ENCODE measurements around the gene DGKG. TPM values are rescaled to one million over a fixed set of nuclear protein-coding genes. Genes with fewer than 3 reads are reported as not detected.

DGKG gene
- total and polyA plus RNA-seq, 10 of the 15 experiments (the other 5 are each of a cell fraction or from before 2014, with no cell fraction given) = 0.39 to 6.2 (median 4.7) TPM

DNA sequence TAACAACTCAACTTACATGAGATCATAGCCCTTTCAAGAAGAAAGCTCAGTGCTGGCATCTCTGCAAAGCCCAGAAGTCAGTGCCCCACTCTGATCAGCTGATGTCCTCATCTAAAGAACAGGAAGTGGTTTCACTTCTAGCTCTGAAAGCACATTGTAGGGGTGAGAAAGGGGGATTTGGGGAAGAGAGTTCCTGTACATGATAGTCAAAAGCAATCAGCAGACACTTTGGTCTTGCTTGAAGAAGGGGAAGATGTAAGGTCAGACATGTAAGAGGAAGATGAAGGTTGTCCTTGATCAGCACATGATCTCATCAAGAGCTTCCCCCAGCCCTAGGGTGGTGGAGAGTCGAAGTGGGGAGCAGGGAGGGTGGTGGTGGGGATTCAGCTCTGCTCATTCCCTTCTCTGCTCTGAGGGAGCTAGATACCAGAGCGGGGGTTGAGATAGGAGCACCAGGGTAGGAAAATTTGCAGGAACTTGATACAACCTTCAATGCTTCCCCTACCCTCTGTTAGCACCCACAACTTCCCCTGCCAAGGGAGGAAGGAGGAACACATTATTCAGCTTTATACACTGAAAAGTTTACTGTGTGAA, 176.7 kb downstream of the DGKG start:
- H3K9me3 ChIP-seq (replicated peaks; ENCODE audit: control insufficient read depth, insufficient read depth, low read length) = no peaks in the 10 kb centered on the region
- DNase-seq (ENCODE audit: low read depth, low spot score) = peak; percentile 16
- FAIRE-seq = peak; percentile 66
- TF ChIP-seq NFIC (IDR thresholded peaks at IDR 0.05; ENCODE audit: low read depth, low read length) (peak; percentile 38; the same call in 1 of the 2 replicates), BMI1 (IDR thresholded peaks at IDR 0.05; ENCODE audit: borderline replicate concordance) (no peak), EP300 (IDR thresholded peaks at IDR 0.05; ENCODE audit: borderline replicate concordance in 1 of 2, control insufficient read depth in 1 of 2, low read depth in 2 of 2, low read length in 2 of 2) (no peak), BACH1 (IDR thresholded peaks at IDR 0.05; ENCODE audit: borderline replicate concordance) (no peak), EED (IDR thresholded peaks at IDR 0.05; ENCODE audit: low read depth) (peak; percentile 30; the same call in 1 of the 2 replicates), CHD2 (IDR thresholded peaks at IDR 0.05; ENCODE audit: borderline replicate concordance, low read depth, low read length) (no peak), NFYA (IDR thresholded peaks at IDR 0.05; ENCODE audit: borderline replicate concordance, low read depth, low read length) (no peak), SMC3 (IDR thresholded peaks at IDR 0.05; ENCODE audit: borderline replicate concordance, low read length) (no peak), ATF7 (IDR thresholded peaks at IDR 0.05; ENCODE audit: low read depth) (0 out of 2 replicates have a peak, but pooled peaks have one; percentile 16), ESRRA (IDR thresholded peaks at IDR 0.05; ENCODE audit: low read length) (no peak), BHLHE40 (IDR thresholded peaks at IDR 0.05; ENCODE audit: borderline replicate concordance in 1 of 2, low read depth in 2 of 2, low read length in 1 of 2) (no peak), SPI1 (IDR thresholded peaks at IDR 0.05; ENCODE audit: borderline replicate concordance, insufficient read depth, low read depth, low read length) (peak; percentile 65; the same call in 1 of the 2 replicates), JUNB (IDR thresholded peaks at IDR 0.05) (no peak), RUNX3 (IDR thresholded peaks at IDR 0.05; ENCODE audit: low read length) (peak; percentile 71), MYB (IDR thresholded peaks at IDR 0.05; ENCODE audit: borderline replicate concordance, low read depth, low read length) (no peak), ETV6 (conservative IDR thresholded peaks at IDR 0.05 in 1 of 2, IDR thresholded peaks at IDR 0.05 in 1 of 2; ENCODE audit: borderline replicate concordance in 1 of 2, low read depth in 1 of 2) (peak in 1 of 2 experiments; percentile 15; a peak in 1 of 4 replicates)
- TF ChIP-seq, protein P1, sequence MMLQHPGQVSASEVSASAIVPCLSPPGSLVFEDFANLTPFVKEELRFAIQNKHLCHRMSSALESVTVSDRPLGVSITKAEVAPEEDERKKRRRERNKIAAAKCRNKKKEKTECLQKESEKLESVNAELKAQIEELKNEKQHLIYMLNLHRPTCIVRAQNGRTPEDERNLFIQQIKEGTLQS (IDR thresholded peaks at IDR 0.05; ENCODE audit: borderline replicate concordance, extremely low read depth, low read depth, low read length) = 0 out of 2 replicates have a peak, but pooled peaks have one; percentile 6
- TF ChIP-seq, protein P2, sequence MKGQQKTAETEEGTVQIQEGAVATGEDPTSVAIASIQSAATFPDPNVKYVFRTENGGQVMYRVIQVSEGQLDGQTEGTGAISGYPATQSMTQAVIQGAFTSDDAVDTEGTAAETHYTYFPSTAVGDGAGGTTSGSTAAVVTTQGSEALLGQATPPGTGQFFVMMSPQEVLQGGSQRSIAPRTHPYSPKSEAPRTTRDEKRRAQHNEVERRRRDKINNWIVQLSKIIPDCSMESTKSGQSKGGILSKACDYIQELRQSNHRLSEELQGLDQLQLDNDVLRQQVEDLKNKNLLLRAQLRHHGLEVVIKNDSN (IDR thresholded peaks at IDR 0.05; ENCODE audit: borderline replicate concordance, extremely low read length, insufficient read depth, low read depth, low read length) = no peak
- TF ChIP-seq, protein P3, sequence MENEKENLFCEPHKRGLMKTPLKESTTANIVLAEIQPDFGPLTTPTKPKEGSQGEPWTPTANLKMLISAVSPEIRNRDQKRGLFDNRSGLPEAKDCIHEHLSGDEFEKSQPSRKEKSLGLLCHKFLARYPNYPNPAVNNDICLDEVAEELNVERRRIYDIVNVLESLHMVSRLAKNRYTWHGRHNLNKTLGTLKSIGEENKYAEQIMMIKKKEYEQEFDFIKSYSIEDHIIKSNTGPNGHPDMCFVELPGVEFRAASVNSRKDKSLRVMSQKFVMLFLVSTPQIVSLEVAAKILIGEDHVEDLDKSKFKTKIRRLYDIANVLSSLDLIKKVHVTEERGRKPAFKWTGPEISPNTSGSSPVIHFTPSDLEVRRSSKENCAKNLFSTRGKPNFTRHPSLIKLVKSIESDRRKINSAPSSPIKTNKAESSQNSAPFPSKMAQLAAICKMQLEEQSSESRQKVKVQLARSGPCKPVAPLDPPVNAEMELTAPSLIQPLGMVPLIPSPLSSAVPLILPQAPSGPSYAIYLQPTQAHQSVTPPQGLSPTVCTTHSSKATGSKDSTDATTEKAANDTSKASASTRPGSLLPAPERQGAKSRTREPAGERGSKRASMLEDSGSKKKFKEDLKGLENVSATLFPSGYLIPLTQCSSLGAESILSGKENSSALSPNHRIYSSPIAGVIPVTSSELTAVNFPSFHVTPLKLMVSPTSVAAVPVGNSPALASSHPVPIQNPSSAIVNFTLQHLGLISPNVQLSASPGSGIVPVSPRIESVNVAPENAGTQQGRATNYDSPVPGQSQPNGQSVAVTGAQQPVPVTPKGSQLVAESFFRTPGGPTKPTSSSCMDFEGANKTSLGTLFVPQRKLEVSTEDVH (IDR thresholded peaks at IDR 0.05; ENCODE audit: low read depth, partially characterized antibody) = no peak

More for the DNA sequence above, 176.7 kb downstream of the DGKG start:
- ATAC-seq = peak; percentile 75
- Histone ChIP-seq H3K27me3 (replicated peaks in 1 of 2; ENCODE audit: control insufficient read depth in 2 of 2, insufficient read depth in 2 of 2, low read length in 1 of 2) (peaks cover 0 to 1% of the 10 kb centered on the region in 2 experiments; a peak in 2 of 4 replicates), H3K4me3 (no peak overlapping the region), H3K4me1 (ENCODE audit: control insufficient read depth, insufficient read depth, low read length) (peaks cover 9% of the 10 kb centered on the region), H3K9ac (ENCODE audit: control insufficient read depth, insufficient read depth, low read length) (no peak overlapping the region), H3K36me3 (ENCODE audit: control insufficient read depth in 2 of 2, insufficient read depth in 2 of 2, low read length in 1 of 2) (no peaks in the 10 kb centered on the region), H2AFZ (ENCODE audit: control insufficient read depth, low read depth, low read length) (peak overlapping the region; percentile 20), H3K4me2 (ENCODE audit: control insufficient read depth, insufficient read depth) (0 out of 2 replicates have a peak overlapping the region, but pooled peaks have one; percentile 14), H3K27ac (ENCODE audit: control insufficient read depth, insufficient read depth) (no peak overlapping the region), H3K79me2 (ENCODE audit: control insufficient read depth, insufficient read depth, low read length) (no peaks in the 10 kb centered on the region), H4K20me1 (ENCODE audit: control insufficient read depth, insufficient read depth) (no peaks in the 10 kb centered on the region)
- WGBS (ENCODE audit: insufficient coverage, insufficient replicate concordance, low lambda C conversion rate, missing lambda C conversion rate) = 0% methylated on average over 2 of the region's 2 CpGs
- RAD21 ChIA-PET (ENCODE audit: unreplicated experiment) = interaction anchor here (0.7 to 1.7 kb wide), 2 partner anchors 32 to 41 kb away, joined by 3 to 5 read pairs; no protein-coding TSS in a partner anchor
- BruUV-seq (replicated peaks) = no TSS peak
- CTCF ChIA-PET = interaction anchor here (0.7 to 2.2 kb wide), 7 partner anchors 9 to 242 kb away, joined by 3 to 7 read pairs (median 3); no protein-coding TSS in a partner anchor
- intact Hi-C loops (cut with micrococcal nuclease; ENCODE audit: unreplicated experiment) = no loop called here
- in situ Hi-C loops (cut with MboI) = no loop called here
- SMC1A ChIA-PET (ENCODE audit: uncharacterized antibody, unreplicated experiment) = interaction anchor here (0.7 to 1.9 kb wide), 10 partner anchors 9 to 355 kb away, joined by 3 to 8 read pairs (median 3); no protein-coding TSS in a partner anchor
- POLR2A ChIA-PET = no interaction called here
